GM18499 (cell line): ENCODE data around the gene CAT.

Source experiments
- ATAC-seq: cut with Tn5 transposase; IDR thresholded peaks from one replicate; pipeline ENCODE4 v1.9.1; 2021; ENCODE audit warnings: moderate number of reproducible peaks; ENCODE audit not compliant: insufficient read depth, unreplicated experiment

The CAT gene

GRCh38 chr11:34438529-34439507, at the start of gene CAT:
TSS of gene CAT (plus strand) at chr11:34438934. CDS start at chr11:34439014, 80 bp downstream.
- peak; percentile 90 for ATAC-seq

GRCh38 chr11:34394771-34395300, 43.9 kb upstream of the CAT start:
- ATAC-seq: no peak

GRCh38 chr11:34395916-34396550, 42.7 kb upstream of the CAT start:
- no peak for ATAC-seq

- no peak for ATAC-seq
Measured at GRCh38 chr11:34397120-34397519, 41.6 kb upstream of the CAT start.

GRCh38 chr11:34397811-34398210, 40.9 kb upstream of the CAT start:
- no peak for ATAC-seq

- ATAC-seq: no peak
Measured at GRCh38 chr11:34403431-34403830, 35.3 kb upstream of the CAT start.

- no peak for ATAC-seq
Measured at GRCh38 chr11:34404280-34404679, 34.5 kb upstream of the CAT start.

GRCh38 chr11:34405079-34405858, 33.5 kb upstream of the CAT start:
- no peak for ATAC-seq

GRCh38 chr11:34406413-34406812, 32.3 kb upstream of the CAT start:
- ATAC-seq: no peak

GRCh38 chr11:34407121-34407813, 31.5 kb upstream of the CAT start:
- ATAC-seq: no peak

- no peak for ATAC-seq
Measured at GRCh38 chr11:34408580-34409172, 30.1 kb upstream of the CAT start.

GRCh38 chr11:34411111-34411510, 27.6 kb upstream of the CAT start:
- ATAC-seq: no peak

GRCh38 chr11:34411791-34412190, 26.9 kb upstream of the CAT start:
- ATAC-seq: no peak

GRCh38 chr11:34413263-34413662, 25.5 kb upstream of the CAT start:
- no peak for ATAC-seq

- no peak for ATAC-seq
Measured at GRCh38 chr11:34415538-34415937, 23.2 kb upstream of the CAT start.

- no peak for ATAC-seq
Measured at GRCh38 chr11:34416088-34416487, 22.6 kb upstream of the CAT start.

GRCh38 chr11:34416766-34417165, 22.0 kb upstream of the CAT start:
- no peak for ATAC-seq

GRCh38 chr11:34417202-34417601, 21.5 kb upstream of the CAT start:
- ATAC-seq: no peak

GRCh38 chr11:34419158-34419557, 19.6 kb upstream of the CAT start:
- ATAC-seq: no peak

GRCh38 chr11:34423300-34423699, 15.4 kb upstream of the CAT start:
- ATAC-seq: no peak
